Neural crest cell (in vitro differentiated cells): Measurements from ENCODE around the gene SEC31B. TPM values are rescaled to one million over a fixed set of nuclear protein-coding genes. Genes with fewer than 3 reads are reported as not detected.

ENCODE experiments used
- DNase-seq: peaks from one replicate; pipeline ENCODE4 v3.0.0; 2021; ENCODE audit warnings: low read depth, mixed read lengths, low spot score
- H3K27ac Mint-ChIP-seq: one replicate; pipeline ENCODE4 v1.8.0; 2021; ENCODE audit warnings: mild to moderate bottlenecking, mixed read lengths; ENCODE audit not compliant: unreplicated experiment
- H3K27me3 Mint-ChIP-seq: 2 replicates; pipeline ENCODE4 v1.8.0; 2021; ENCODE audit warnings: low read depth, mild to moderate bottlenecking, mixed read lengths
- H3K36me3 Mint-ChIP-seq: 2 replicates; pipeline ENCODE4 v1.8.0; 2021; ENCODE audit warnings: low read depth, mild to moderate bottlenecking, mixed read lengths
- H3K4me1 Mint-ChIP-seq: 2 replicates; pipeline ENCODE4 v1.8.0; 2021; ENCODE audit warnings: mixed read lengths
- H3K4me3 Mint-ChIP-seq: one replicate; pipeline ENCODE4 v1.8.0; 2021; ENCODE audit warnings: mild to moderate bottlenecking, mixed read lengths
- H3K9me3 Mint-ChIP-seq: 2 replicates; pipeline ENCODE4 v1.8.0; 2021; ENCODE audit warnings: mixed read lengths
- total RNA-seq: library from RNA; stranded (reverse); gene quantifications from 2 replicates; pipeline ENCODE4 v1.2.1, GENCODE V29; 2021
- TF ChIP-seq, protein P1 (sequence below): fragments of 200-600 bp; sonication (generic); conservative IDR thresholded peaks from 2 replicates; pipeline ENCODE4 v1.5.0; 2021; ENCODE audit warnings: antibody characterized with exemption, mild to moderate bottlenecking

SEC31B gene
- total RNA-seq, 1 donor from 2014 or later = 18.1 TPM

DNA sequence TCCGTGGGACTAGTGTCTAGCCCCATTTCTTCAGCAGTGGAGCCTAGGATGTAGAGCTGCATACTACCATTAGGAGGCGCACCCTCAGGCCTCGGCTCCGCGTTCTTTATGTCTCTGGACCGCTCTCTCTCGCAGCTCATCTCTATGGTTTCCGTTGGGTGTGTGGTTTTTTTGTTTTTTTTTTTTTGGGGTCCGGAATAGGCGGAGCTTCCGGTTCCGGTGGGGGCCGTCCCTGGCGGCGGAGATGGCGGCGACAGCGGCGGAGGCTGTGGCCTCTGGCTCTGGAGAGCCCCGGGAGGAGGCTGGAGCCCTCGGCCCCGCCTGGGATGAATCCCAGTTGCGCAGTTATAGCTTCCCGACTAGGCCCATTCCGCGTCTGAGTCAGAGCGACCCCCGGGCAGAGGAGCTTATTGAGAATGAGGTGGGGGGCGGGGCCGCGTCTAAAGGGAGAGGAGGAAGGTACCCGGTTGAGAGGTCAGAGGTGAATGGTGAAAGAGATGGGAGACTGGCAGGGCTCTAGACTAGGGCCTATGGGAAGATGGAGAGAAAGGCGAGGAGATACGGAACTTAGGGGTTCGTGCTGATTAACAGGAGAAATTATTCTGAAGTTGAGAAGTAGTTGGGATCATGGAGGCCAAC lies 16.2 kb upstream of the SEC31B start, which contains the start of gene HIF1AN:
TSS of gene HIF1AN (plus strand) at position 229 of the 639 bp plus-strand sequence. CDS start at position 245, 16 bp downstream.
- H3K27me3 Mint-ChIP-seq = no peaks in the 10 kb centered on the region
- peaks cover 3% of the 10 kb centered on the region for H3K36me3 Mint-ChIP-seq
- no peaks in the 10 kb centered on the region for H3K9me3 Mint-ChIP-seq
- no peak within 1 kb of the TSS for H3K4me3 Mint-ChIP-seq
- H3K4me1 Mint-ChIP-seq = peaks cover 3% of the 10 kb centered on the region
- no peak within 1 kb of the TSS for H3K27ac Mint-ChIP-seq
- TF ChIP-seq, protein P1, sequence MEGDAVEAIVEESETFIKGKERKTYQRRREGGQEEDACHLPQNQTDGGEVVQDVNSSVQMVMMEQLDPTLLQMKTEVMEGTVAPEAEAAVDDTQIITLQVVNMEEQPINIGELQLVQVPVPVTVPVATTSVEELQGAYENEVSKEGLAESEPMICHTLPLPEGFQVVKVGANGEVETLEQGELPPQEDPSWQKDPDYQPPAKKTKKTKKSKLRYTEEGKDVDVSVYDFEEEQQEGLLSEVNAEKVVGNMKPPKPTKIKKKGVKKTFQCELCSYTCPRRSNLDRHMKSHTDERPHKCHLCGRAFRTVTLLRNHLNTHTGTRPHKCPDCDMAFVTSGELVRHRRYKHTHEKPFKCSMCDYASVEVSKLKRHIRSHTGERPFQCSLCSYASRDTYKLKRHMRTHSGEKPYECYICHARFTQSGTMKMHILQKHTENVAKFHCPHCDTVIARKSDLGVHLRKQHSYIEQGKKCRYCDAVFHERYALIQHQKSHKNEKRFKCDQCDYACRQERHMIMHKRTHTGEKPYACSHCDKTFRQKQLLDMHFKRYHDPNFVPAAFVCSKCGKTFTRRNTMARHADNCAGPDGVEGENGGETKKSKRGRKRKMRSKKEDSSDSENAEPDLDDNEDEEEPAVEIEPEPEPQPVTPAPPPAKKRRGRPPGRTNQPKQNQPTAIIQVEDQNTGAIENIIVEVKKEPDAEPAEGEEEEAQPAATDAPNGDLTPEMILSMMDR = peak; percentile 93
- DNase-seq = peak; percentile 86

DNA sequence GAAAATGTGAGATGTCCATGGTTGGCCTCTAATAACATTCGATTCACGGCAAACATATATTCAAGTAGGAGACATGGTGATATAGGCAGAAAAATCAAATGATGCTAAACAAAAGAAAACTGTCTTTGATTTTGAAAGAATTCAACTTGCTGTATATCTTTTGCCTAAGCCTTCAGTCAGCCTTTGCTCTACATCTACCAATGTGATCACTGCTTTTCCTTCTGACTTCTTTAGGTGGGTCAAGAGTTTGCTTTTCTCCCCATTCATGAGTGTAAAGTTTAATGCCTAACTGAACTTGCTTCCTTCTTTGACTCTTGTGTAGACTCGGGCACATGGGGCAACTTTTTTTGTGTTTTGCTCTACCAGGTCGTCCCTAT lies 15.7 kb upstream of the SEC31B start:
- Mint-ChIP-seq H3K27ac (no peak overlapping the region), H3K4me3 (no peak overlapping the region), H3K36me3 (peaks cover 3% of the 10 kb centered on the region), H3K4me1 (peaks cover 4% of the 10 kb centered on the region), H3K27me3 (no peaks in the 10 kb centered on the region), H3K9me3 (no peaks in the 10 kb centered on the region)
- TF ChIP-seq, protein P1 = no peak
- DNase-seq = no peak

DNA sequence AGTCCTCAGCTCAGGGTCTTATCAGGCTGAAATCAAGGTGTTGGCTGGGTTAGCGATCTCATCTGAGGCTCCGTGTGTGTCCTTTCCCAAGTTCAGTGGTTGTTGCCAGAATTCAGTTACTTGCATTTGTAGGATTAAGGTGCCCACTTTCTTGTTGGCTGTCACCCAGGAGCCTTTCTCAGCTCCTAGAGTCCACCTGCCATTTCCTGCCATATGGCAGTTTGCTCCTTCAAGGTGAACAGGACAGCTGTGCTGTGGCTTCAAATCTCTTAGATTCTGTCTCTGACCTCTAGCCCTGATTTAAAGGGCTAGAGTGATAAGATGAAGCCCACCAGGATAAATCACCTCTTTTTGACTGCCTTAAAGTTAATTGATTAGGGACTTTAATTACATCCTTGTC lies 15.1 kb upstream of the SEC31B start:
- H3K4me3 Mint-ChIP-seq = no peak overlapping the region
- H3K27ac Mint-ChIP-seq = no peak overlapping the region
- peaks cover 10% of the 10 kb centered on the region for H3K4me1 Mint-ChIP-seq
- H3K36me3 Mint-ChIP-seq = peaks cover 3% of the 10 kb centered on the region
- DNase-seq = no peak
- H3K9me3 Mint-ChIP-seq = no peaks in the 10 kb centered on the region
- H3K27me3 Mint-ChIP-seq = no peaks in the 10 kb centered on the region
- TF ChIP-seq, protein P1 = no peak

DNA sequence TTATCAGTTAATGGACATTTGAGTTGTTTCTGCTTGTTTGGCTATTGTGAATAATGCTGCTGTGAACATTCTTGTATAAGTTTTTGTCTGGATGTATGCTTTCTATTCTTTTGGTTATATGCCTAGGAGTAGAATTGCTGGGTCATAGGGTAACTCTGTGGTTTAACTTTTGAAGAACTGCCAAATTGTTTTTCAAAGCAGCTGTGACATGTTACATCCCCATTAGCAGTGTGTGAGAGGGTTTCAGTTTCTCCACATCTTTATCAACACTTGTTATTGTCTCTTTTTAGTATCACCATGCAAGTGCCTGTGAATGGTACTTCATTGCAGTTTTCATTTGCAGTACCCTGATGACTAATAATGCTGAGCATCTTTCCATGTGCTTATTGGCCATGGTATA lies 12.1 kb upstream of the SEC31B start:
- H3K4me3 Mint-ChIP-seq = peak overlapping the region; percentile 49
- H3K27ac Mint-ChIP-seq = no peak overlapping the region
- DNase-seq = no peak
- peaks cover 2% of the 10 kb centered on the region for H3K36me3 Mint-ChIP-seq
- TF ChIP-seq, protein P1 = no peak
- H3K9me3 Mint-ChIP-seq = no peaks in the 10 kb centered on the region
- H3K4me1 Mint-ChIP-seq = peaks cover 23% of the 10 kb centered on the region
- H3K27me3 Mint-ChIP-seq = no peaks in the 10 kb centered on the region

DNA sequence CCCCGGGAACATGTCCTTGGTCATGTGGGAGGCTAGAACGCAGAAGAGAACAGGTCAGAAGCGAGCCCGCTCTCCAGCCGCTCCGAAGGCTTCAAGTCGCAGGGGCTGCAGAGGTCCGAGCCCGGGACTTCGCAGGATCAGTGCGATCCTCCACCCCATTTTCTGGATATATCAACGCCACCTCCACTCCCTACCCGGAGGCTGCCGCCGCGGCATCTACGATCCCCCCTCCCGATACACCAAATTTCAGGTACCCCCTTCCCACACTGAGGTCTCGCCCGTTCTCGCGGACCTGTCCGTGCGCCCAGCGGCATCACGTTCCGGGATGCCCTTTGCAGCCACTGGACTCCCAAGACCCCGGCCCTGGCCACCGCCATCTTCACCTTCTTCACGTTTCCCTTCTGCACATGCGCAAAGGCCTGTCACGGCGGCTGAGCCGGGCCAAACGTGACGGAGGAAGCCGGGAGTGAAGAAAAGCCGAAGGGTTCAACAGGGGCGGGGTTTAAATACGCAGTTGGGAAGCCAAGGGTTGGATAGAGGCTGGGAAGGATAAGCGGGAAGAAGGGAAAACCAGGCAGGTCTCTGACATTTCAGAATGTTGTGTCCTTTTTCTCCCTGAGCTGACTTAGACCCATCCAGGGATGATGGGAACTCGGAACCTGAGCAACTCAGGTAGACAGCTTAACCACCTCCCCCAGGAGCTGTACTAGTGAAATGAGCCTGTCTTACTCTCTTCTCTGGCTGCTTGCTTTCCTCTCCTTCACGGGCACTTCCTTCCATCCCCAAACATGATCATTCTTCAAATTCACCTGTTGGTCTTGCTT lies 10.0 kb upstream of the SEC31B start, which contains the start of gene NDUFB8:
TSS of gene NDUFB8 (minus strand) at position 397 of the 824 bp plus-strand sequence. CDS start at position 377, 20 bp downstream.
- DNase-seq = peak; percentile 90
- Mint-ChIP-seq H3K9me3 (no peaks in the 10 kb centered on the region), H3K4me1 (peaks cover 23% of the 10 kb centered on the region), H3K27ac (peak within 1 kb of the TSS; percentile 100), H3K4me3 (peak within 1 kb of the TSS; percentile 100), H3K27me3 (no peaks in the 10 kb centered on the region), H3K36me3 (peaks cover 5% of the 10 kb centered on the region)
- TF ChIP-seq, protein P1 = no peak
